Neural cell (in vitro differentiated cells): Measurements from ENCODE around the gene DNAJA3. TPM values are rescaled to one million over a fixed set of nuclear protein-coding genes. Genes with fewer than 3 reads are reported as not detected.

ENCODE experiments used
- H2AFZ ChIP-seq: fragments of 200-600, 300-800 bp; sonication (generic), shearing (Covaris generic); 2 replicates; pipeline ENCODE4 v1.6.0; 2014; ENCODE audit warnings: low read depth, mild to moderate bottlenecking, antibody characterized with exemption, low read length, moderate library complexity
- H3F3A ChIP-seq: fragments of 200-600 bp; shearing (Covaris generic); 2 replicates; pipeline ENCODE4 v1.6.1; 2016; ENCODE audit warnings: mild to moderate bottlenecking, moderate library complexity, mixed read lengths, antibody characterized with exemption, low read length; ENCODE audit not compliant: insufficient read depth, poor library complexity, severe bottlenecking
- H3K27ac ChIP-seq: fragments of 200-600, 300-800 bp; sonication (generic), shearing (Covaris generic); 2 replicates; pipeline ENCODE4 v1.5.1; 2014; ENCODE audit warnings: mild to moderate bottlenecking, low read length, moderate library complexity
- H3K27me3 ChIP-seq: fragments of 300-800, 200-600 bp; sonication (generic), shearing (Covaris generic); 2 replicates; pipeline ENCODE4 v1.6.0; 2014; ENCODE audit warnings: mild to moderate bottlenecking, low read depth, low read length, moderate library complexity; ENCODE audit not compliant: insufficient read depth
- H3K36me3 ChIP-seq: fragments of 300-800, 200-600 bp; sonication (generic), shearing (Covaris generic); 2 replicates; pipeline ENCODE4 v1.5.1; 2014; ENCODE audit warnings: mild to moderate bottlenecking, antibody characterized with exemption, low read length, moderate library complexity; ENCODE audit not compliant: insufficient read depth
- H3K4me2 ChIP-seq: fragments of 300-800, 200-600 bp; sonication (generic), shearing (Covaris generic); 2 replicates; pipeline ENCODE4 v1.6.0; 2014; ENCODE audit warnings: mild to moderate bottlenecking, low read length
- H3K4me3 ChIP-seq: fragments of 300-800, 200-600 bp; sonication (generic), shearing (Covaris generic); 2 replicates; pipeline ENCODE4 v1.5.1; 2014; ENCODE audit warnings: mild to moderate bottlenecking, low read length, moderate library complexity
- H3K79me2 ChIP-seq: fragments of 200-600 bp; shearing (Covaris generic); replicated peaks from 2 replicates; pipeline ENCODE4 v1.6.0; 2014; ENCODE audit warnings: mild to moderate bottlenecking, low read length, moderate library complexity; ENCODE audit not compliant: insufficient read depth
- H3K9ac ChIP-seq: fragments of 300-800, 200-600 bp; sonication (generic), shearing (Covaris generic); 2 replicates; pipeline ENCODE4 v1.6.1; 2016; ENCODE audit warnings: mild to moderate bottlenecking, low read length, mixed read lengths
- H3K9me2 ChIP-seq: fragments of 200-600 bp; shearing (Covaris generic); 2 replicates; pipeline ENCODE4 v1.6.1; 2016; ENCODE audit warnings: mild to moderate bottlenecking, low read length, mixed read lengths; ENCODE audit not compliant: insufficient read depth
- H3K9me3 ChIP-seq: fragments of 200-600, 300-800 bp; sonication (generic), shearing (Covaris generic); 2 replicates; pipeline ENCODE4 v1.6.1; 2016; ENCODE audit warnings: mild to moderate bottlenecking, mixed run types, low read length, moderate library complexity, mixed read lengths
- H4K20me1 ChIP-seq: fragments of 200-600 bp; shearing (Covaris generic); 2 replicates; pipeline ENCODE4 v1.6.1; 2016; ENCODE audit warnings: mild to moderate bottlenecking, mixed run types; ENCODE audit not compliant: insufficient read depth
- CTCF ChIP-seq: fragments of 450-650 bp; IDR thresholded peaks from 2 replicates; pipeline ENCODE4 v1.5.1; 2014; ENCODE audit warnings: antibody characterized with exemption, mild to moderate bottlenecking, moderate library complexity; ENCODE audit not compliant: poor library complexity, severe bottlenecking
- EP300 ChIP-seq: fragments of 450-650 bp; conservative IDR thresholded peaks from 2 replicates; pipeline ENCODE4 v1.6.1; 2014; ENCODE audit warnings: antibody characterized with exemption, mild to moderate bottlenecking, moderate library complexity; ENCODE audit not compliant: poor library complexity, severe bottlenecking
- EZH2 ChIP-seq: fragments of 200-600, 300-800 bp; shearing (Covaris generic), sonication (generic); IDR thresholded peaks from 2 replicates; pipeline ENCODE4 v1.6.1; 2014; ENCODE audit warnings: antibody characterized with exemption, low read length, borderline replicate concordance, mild to moderate bottlenecking; ENCODE audit not compliant: insufficient read depth, poor library complexity, severe bottlenecking
- MXI1 ChIP-seq: fragments of 450-650 bp; conservative IDR thresholded peaks from 2 replicates; pipeline ENCODE4 v1.6.1; 2014; ENCODE audit warnings: antibody characterized with exemption, mild to moderate bottlenecking; ENCODE audit not compliant: poor library complexity, severe bottlenecking
- POLR2AphosphoS5 ChIP-seq: IDR thresholded peaks from 2 replicates; pipeline ENCODE4 v1.6.1; 2012
- RAD21 ChIP-seq: fragments of 450-650 bp; conservative IDR thresholded peaks from 2 replicates; pipeline ENCODE4 v1.6.1; 2014; ENCODE audit warnings: antibody characterized with exemption, mild to moderate bottlenecking, moderate library complexity
- SMC3 ChIP-seq: fragments of 450-650 bp; conservative IDR thresholded peaks from 2 replicates; pipeline ENCODE4 v1.6.1; 2014; ENCODE audit warnings: antibody characterized with exemption, mild to moderate bottlenecking, moderate library complexity; ENCODE audit not compliant: poor library complexity
- TAF1 ChIP-seq: IDR thresholded peaks from 2 replicates; pipeline ENCODE4 v1.6.1; 2012; ENCODE audit warnings: low read depth
- polyA plus RNA-seq: library from polyadenylated mRNA; depleted of rRNA; stranded (reverse); fragments of >200 nt; gene quantifications from 2 replicates; pipeline ENCODE4 v1.2.3, GENCODE V29; 2014
- TF ChIP-seq, protein P1 (sequence below): IDR thresholded peaks from 2 replicates; pipeline ENCODE4 v1.6.1; 2012; ENCODE audit warnings: borderline replicate concordance

Gene DNAJA3
- polyA plus RNA-seq, 1 donor from 2014 or later: 44.8 TPM

DNA sequence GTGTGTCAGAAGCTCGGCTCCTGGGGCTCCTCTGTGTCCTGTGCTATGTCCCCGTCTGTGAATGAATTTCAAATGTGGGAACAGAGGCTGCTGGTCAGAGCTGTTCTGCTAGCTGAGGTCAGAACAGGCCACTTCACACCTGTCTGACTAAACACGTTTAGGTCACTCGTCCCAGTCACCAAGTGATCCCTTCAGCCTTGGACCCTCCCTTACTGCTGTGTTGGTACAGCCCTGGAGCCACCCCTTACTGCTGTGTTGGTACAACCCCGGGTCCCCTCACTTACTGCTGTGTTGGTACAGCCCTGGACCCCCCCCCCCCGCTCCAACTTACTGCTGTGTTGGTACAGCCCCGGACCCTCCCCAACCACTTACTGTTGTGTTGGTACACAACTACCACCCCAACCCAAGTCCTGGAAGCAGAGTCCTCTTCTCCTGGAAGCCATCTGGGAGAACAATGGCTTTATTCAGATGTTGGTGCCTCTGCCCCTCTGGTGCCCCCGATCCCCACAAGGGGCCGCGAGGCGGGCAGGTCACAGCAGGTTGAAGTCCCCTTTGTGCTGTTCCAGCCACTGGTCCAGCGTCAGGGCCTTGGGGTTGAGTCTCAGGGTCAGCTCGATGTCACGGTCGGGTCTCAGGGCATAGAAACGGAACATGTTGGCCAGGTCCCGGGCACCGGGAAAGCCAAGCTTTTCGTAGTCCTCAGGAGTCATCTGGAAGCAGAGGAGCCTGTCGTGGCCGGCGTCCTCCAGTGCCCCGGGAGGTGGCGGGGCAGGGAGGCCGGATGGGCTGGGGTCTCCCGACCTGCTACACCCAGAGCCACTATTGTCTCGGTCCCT lies 35.8 kb downstream of the DNAJA3 start:
- H3K27ac ChIP-seq: no peak overlapping the region
- H3K4me3 ChIP-seq: no peak overlapping the region

GRCh38 chr16:4463522-4464163 lies 38.0 kb downstream of the DNAJA3 start:
- Histone ChIP-seq H3K79me2 (no peaks in the 10 kb centered on the region), H3K9me3 (no peaks in the 10 kb centered on the region), H4K20me1 (no peaks in the 10 kb centered on the region), H3F3A (no peaks in the 10 kb centered on the region), H3K4me3 (no peak overlapping the region), H3K36me3 (no peaks in the 10 kb centered on the region), H3K27me3 (no peaks in the 10 kb centered on the region), H2AFZ (no peak overlapping the region), H3K4me2 (no peak overlapping the region), H3K27ac (no peak overlapping the region), H3K9me2 (no peaks in the 10 kb centered on the region), H3K9ac (no peak overlapping the region)
- TF ChIP-seq, protein P1, sequence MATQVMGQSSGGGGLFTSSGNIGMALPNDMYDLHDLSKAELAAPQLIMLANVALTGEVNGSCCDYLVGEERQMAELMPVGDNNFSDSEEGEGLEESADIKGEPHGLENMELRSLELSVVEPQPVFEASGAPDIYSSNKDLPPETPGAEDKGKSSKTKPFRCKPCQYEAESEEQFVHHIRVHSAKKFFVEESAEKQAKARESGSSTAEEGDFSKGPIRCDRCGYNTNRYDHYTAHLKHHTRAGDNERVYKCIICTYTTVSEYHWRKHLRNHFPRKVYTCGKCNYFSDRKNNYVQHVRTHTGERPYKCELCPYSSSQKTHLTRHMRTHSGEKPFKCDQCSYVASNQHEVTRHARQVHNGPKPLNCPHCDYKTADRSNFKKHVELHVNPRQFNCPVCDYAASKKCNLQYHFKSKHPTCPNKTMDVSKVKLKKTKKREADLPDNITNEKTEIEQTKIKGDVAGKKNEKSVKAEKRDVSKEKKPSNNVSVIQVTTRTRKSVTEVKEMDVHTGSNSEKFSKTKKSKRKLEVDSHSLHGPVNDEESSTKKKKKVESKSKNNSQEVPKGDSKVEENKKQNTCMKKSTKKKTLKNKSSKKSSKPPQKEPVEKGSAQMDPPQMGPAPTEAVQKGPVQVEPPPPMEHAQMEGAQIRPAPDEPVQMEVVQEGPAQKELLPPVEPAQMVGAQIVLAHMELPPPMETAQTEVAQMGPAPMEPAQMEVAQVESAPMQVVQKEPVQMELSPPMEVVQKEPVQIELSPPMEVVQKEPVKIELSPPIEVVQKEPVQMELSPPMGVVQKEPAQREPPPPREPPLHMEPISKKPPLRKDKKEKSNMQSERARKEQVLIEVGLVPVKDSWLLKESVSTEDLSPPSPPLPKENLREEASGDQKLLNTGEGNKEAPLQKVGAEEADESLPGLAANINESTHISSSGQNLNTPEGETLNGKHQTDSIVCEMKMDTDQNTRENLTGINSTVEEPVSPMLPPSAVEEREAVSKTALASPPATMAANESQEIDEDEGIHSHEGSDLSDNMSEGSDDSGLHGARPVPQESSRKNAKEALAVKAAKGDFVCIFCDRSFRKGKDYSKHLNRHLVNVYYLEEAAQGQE: no peak
- TF ChIP-seq RAD21 (no peak), EZH2 (no peak), POLR2AphosphoS5 (no peak), CTCF (no peak), TAF1 (no peak)

More for the DNA sequence above, 35.8 kb downstream of the DNAJA3 start:
- no peak for TF ChIP-seq POLR2AphosphoS5
- TF ChIP-seq, protein P1: no peak
- no peak for TF ChIP-seq RAD21
- no peak for TF ChIP-seq TAF1
- TF ChIP-seq EP300: no peak
- TF ChIP-seq MXI1: no peak
- no peak for TF ChIP-seq EZH2
- TF ChIP-seq SMC3: no peak
- no peak for TF ChIP-seq CTCF
- Histone ChIP-seq H3K9ac (no peak overlapping the region), H3K9me2 (no peaks in the 10 kb centered on the region), H4K20me1 (no peaks in the 10 kb centered on the region), H2AFZ (no peak overlapping the region), H3K27me3 (no peaks in the 10 kb centered on the region), H3K4me2 (no peak overlapping the region), H3F3A (no peaks in the 10 kb centered on the region), H3K9me3 (no peaks in the 10 kb centered on the region), H3K79me2 (no peaks in the 10 kb centered on the region), H3K36me3 (no peaks in the 10 kb centered on the region)
